Body of pancreas (tissue), 4 donors: ENCODE measurements around the gene PARP2.

Experiments
- CTCF ChIP-seq, 7 experiments: fragments of 450-650 bp in 4 of 7; fragments of 200-600 bp in 3 of 7; sonication (generic) in 3 of 7; IDR thresholded peaks; one replicate each; pipeline ENCODE4 v1.5.1; 2016 to 2019; ENCODE audit warnings: antibody characterized with exemption in 7 of 7
- POLR2A ChIP-seq, 3 donors: fragments of 450-650 bp; IDR thresholded peaks; one replicate each; pipeline ENCODE4 v1.6.1; 2016; ENCODE audit warnings: antibody characterized with exemption in 3 of 3, mild to moderate bottlenecking in 2 of 3

DNA sequence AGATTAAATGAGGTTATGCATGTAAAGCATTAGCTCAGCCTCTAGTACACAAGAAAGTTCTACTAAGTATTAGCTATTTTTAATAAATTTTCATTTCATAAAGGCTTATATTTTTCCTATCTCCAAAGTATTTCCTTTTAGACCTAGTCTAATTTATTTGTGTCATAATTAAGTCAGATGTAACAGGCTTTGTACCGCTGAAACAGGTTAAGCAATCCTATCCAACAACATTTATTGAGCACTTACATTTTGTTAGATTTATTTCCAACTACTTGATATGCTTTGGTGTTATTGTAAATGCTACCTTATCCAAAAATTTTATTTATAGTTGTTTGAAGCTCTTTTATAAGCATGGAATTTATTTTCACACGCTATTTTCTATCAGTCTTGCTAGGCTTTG is 1.8 kb upstream of the PARP2 start:
- TF ChIP-seq CTCF (IDR thresholded peaks at IDR 0.05), result no peak
- TF ChIP-seq POLR2A (IDR thresholded peaks at IDR 0.05), result no peak
